ENCODE data around the gene AACS.

DNA sequence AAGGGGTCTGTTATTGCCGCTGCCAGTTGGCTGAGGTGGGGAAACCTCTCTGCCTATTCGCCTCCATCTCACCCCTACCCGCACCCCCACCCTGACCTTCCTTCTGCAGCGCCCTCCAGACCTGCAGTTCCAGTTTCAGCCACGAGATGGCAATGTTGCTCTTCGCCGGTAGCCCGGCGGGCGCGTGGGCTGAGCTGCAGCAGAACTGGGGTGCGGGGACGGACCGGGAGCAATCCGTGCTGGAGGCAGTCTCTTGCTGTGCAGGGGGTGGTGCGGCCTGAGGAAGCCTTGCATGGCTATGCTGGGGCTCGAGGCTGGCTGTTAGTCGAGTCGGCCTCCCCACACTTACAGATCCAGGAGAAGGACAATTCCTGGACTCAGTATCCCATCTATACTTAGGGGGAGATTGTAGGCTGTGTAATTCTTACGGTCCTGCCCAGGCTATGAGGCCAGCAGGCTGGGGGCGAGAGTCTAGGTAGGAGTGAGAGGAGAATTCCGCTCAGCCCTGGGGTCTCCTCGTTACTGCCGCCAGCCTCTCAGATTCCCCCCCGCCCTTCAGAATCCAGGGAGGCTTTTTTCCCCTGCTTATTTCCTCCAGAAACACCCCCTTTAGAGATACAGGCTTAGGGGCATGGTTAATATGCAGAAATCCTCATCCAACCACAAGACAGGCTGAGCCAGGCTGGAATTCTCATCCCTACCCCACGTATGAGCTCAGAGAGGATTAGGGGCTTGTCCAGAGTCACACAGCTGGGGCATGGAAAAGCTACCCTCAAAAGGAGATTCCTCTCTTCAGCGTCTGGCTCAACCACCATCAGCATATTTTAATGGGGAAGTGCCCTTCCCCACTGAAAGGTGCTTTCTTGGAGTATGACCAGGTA lies 118.2 kb downstream of the AACS start:
- no peak for TF ChIP-seq POLR2A (IDR thresholded peaks at IDR 0.05)
- TF ChIP-seq, protein P1, sequence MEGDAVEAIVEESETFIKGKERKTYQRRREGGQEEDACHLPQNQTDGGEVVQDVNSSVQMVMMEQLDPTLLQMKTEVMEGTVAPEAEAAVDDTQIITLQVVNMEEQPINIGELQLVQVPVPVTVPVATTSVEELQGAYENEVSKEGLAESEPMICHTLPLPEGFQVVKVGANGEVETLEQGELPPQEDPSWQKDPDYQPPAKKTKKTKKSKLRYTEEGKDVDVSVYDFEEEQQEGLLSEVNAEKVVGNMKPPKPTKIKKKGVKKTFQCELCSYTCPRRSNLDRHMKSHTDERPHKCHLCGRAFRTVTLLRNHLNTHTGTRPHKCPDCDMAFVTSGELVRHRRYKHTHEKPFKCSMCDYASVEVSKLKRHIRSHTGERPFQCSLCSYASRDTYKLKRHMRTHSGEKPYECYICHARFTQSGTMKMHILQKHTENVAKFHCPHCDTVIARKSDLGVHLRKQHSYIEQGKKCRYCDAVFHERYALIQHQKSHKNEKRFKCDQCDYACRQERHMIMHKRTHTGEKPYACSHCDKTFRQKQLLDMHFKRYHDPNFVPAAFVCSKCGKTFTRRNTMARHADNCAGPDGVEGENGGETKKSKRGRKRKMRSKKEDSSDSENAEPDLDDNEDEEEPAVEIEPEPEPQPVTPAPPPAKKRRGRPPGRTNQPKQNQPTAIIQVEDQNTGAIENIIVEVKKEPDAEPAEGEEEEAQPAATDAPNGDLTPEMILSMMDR (IDR thresholded peaks at IDR 0.05), result peak; percentile 97 to 100 (median 98)

All from tibial nerve (tissue), 3 donors.